Mammary epithelial cell (primary cell): ENCODE measurements around the gene ADARB2.

ENCODE experiments used
- CTCF ChIP-seq, 2 donors: IDR thresholded peaks in 1 of 2; conservative IDR thresholded peaks in 1 of 2; 2 replicates each; pipeline ENCODE4 v1.5.1; 2011 to 2012; ENCODE audit warnings: inconsistent platforms in 2 of 2, low read length in 2 of 2, mild to moderate bottlenecking in 2 of 2, control low read depth in 1 of 2, low read depth in 1 of 2; ENCODE audit not compliant: insufficient read depth in 1 of 2; ENCODE audit errors: extremely low read depth in 1 of 2
- EZH2 ChIP-seq: IDR thresholded peaks from 2 replicates; pipeline ENCODE4 v1.6.1; 2012; ENCODE audit warnings: low read length, inconsistent platforms, borderline replicate concordance

GRCh38 chr10:1643161-1643907 is 94.0 kb downstream of the ADARB2 start:
- no peak for TF ChIP-seq CTCF (conservative IDR thresholded peaks at IDR 0.05 in 1 of 2, IDR thresholded peaks at IDR 0.05 in 1 of 2; ENCODE audit: extremely low read depth in 1 of 2, insufficient read depth in 1 of 2, low read depth in 1 of 2, low read length in 2 of 2)
- TF ChIP-seq EZH2, result no peak
